ENCODE measurements around the gene ADGRG1.

- TF ChIP-seq REST (IDR thresholded peaks at IDR 0.05; ENCODE audit: insufficient read depth in 1 of 2, low read depth in 2 of 2, low read length in 2 of 2) (no peak; a peak in 1 of 4 replicates), POLR2AphosphoS5 (IDR thresholded peaks at IDR 0.05; ENCODE audit: low read depth, low read length) (no peak), SIN3A (IDR thresholded peaks at IDR 0.05; ENCODE audit: borderline replicate concordance, insufficient read depth, low read length) (no peak)
Measured at GRCh38 chr16:57667526-57668262, 39.3 kb downstream of the ADGRG1 start.

Measured in PFSK-1 (cell line).